Stimulated activated CD4-positive, alpha-beta T cell treated with anti-CD3 and anti-CD28 coated beads, Interleukin-4, amount 100 ng/mL, for 4 hours (primary cell): Measurements from ENCODE around the gene WDFY2.
"Not testable (repeated sequence)": the region's sequence is repeated elsewhere in the genome, so short reads cannot be mapped to it uniquely, and the experiment has no call there.

Experiments
- DNase-seq, 2 experiments: peaks; one replicate each; pipeline ENCODE4 v3.0.0-alpha.2; 2020

The WDFY2 gene, protein sequence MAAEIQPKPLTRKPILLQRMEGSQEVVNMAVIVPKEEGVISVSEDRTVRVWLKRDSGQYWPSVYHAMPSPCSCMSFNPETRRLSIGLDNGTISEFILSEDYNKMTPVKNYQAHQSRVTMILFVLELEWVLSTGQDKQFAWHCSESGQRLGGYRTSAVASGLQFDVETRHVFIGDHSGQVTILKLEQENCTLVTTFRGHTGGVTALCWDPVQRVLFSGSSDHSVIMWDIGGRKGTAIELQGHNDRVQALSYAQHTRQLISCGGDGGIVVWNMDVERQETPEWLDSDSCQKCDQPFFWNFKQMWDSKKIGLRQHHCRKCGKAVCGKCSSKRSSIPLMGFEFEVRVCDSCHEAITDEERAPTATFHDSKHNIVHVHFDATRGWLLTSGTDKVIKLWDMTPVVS

DNA sequence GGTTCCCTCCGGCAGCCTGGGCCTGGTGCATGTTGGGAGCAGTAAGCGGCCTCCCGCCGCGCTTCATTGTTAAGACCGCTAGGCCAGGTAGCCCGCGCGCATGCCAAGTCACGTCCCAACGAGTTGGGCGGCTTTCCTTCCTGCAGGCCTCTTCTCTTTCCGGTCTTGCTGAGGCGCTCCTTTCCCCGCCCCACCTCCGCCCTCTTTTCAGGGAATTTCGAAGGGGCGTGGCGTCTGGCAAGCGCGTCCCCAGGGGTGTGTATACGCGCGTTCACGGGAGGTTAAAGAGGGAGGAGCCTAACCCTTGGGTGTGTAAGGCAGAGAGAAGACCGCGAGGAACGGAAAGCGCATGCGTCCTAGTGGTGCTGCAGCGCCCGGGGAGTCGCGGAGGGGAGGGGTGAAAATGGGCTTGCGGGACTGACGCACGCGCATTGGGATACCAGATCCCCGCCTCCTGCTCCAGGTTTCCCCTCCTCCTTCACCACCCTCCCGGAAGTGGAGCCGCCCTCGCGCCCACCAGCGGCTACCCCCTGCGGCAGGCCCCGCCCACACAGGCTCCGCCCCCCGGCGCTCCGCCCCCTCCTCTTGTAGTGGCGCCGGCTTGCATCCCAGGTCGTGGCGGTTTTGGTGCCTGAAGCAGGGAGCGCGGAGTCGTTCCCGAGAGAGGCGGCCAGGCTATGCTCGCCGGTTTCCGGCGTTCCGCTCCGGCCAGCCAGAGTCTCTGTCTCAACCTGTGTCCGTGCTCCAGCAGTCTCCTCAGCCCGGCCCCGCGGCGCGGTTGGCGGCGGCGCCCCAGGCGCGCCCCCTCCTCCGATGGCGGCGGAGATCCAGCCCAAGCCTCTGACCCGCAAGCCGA lies at the start of gene WDFY2:
WDFY2 (plus strand) TSS at position 588 of the 856 bp plus-strand sequence; CDS start at position 814, 226 bp downstream.
- DNase-seq = peak; percentile 99 to 100

DNA sequence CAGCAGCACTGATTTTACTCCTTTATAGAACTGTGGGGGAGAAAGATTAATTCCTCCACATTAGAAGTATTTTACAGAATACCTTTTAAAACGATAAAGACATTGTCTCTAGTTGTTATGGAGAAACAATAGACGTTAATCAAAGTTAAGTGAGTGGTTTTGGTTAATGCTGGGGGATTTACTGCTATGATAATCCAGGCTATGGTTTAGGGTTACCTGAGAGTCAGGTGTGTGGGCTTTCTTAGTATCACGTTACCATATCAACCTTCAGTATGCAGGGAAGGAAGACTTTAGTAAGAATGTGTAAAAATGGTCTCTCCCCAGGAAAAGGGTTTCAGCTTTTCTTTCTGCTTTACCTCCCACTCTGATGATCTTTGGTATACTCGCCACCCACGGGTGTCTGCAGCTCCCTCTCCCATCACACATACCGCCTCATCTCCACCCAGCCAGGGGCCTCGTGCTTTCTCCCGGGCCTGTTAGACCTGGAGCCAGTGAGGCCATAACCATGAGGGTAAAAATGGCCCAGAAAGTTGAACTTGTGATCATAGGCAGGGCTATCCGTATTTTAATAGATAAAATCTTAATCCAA lies 45.6 kb upstream of the WDFY2 start:
- no peak for DNase-seq

DNA sequence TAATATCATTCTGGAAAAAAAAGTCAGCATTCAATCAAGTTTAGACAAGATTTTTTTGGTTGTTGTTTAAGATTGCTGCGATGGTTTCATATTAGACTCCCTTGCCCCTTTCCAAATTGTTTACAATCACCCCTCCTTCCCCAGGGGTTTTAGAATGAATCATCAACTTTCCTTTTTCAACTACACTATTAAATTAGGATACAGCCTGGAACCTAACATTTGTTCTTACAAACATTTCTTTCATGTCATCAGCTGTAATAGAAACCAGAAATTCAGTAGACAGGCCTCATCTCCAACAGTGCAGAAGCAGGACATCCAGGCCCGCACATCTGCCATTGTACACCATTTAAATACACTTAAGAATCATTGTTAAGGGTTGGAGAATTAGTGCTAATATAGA lies 44.4 kb upstream of the WDFY2 start:
- no peak for DNase-seq

DNA sequence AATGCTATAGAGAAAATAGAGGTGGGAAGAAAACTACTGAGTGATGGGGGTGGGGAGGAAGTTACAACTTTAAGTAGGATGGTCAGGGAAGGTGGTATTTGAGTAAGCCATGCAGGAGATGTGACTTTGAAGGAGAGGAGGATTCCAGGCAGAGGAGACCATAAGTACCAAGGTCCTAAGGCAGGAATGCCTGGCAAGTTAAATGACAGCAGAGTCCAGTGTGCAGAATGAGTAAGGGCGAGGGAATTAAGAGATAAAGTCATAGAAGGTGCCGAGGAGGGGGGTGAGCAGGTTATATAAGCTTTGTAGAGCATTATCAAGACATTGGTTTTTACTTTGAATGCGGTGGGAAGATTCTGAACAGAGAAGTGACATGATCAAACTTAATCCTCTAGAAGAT lies 43.2 kb upstream of the WDFY2 start:
- no peak for DNase-seq

DNA sequence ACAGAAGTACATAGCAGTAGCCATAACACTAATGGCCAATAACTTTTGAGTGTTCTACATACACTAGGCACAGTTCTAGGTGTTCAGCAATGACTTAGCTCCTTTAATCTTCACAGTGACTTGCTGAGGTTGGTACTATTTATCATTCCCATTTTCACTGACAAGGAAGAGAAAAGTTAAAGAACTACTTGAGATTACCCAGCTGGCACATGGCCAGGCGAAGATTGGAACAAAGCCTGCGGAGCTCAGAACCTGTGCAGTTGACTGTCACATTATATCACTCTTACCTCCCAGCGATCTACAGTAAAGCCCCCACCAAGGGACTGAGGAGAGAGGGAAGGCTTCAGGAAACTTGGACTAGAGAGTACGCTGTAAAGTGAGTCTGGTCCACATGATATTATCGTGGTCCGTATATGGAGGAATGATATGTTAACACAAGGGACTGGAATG lies 42.4 kb upstream of the WDFY2 start:
- DNase-seq = no peak

DNA sequence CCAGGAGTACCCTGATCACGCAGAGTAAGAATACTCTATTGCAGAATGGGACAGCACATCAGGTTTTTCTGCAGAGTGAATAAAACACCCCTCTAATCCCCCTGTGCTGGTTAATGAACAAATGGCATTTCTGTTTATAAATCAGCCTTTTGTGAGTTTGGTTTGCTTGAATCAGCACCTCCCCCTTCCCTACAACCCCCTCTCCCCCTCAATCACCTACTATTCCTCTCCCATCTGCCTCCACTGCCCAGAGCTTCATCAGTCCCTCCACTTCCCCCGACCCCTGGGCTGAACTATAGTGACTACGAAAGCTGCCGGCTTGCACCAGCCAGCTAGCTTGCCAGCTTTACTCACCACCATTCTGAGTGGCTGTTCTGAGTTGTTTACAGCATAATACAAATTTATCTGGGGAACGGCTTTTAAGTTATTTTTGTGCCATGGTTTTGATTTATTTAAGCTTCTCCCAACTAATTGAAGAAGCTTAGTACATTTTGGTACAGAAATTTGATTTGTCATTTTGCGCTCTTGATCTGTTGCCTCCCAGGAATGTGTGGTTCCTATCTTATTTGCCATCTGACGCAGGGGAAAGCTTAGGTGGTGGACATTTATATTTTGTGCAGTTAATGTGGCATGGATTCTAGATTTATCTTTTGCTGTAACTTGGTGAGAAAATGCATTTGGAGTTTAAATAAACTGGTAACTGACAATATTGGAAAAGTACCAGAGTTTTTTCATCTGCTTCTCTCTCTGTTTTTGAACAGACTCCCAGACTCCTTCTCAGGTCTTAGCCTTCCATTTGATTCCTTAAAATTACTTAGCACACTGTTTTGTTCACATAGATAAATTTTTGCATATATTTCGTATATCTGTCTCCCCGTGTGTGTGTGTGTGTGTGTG lies 41.7 kb upstream of the WDFY2 start:
- DNase-seq = no peak

DNA sequence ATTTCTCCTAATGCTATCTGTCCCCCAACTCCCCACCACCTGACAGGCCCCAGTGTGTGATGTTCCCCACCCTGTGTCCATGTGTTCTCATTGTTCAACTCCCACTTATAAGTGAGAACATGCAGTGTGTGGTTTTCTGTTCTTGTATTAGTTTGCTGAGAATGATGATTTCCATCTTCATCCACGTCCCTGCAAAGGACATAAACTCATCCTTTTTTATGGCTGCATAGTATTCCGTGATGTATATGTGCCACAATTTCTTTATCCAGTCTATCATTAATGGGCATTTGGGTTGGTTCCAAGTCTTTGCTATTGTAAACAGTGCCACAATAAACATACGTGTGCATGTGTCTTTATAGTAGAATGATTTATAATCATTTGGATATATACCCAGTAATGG lies 38.8 kb upstream of the WDFY2 start:
- not testable (repeated sequence) for DNase-seq

DNA sequence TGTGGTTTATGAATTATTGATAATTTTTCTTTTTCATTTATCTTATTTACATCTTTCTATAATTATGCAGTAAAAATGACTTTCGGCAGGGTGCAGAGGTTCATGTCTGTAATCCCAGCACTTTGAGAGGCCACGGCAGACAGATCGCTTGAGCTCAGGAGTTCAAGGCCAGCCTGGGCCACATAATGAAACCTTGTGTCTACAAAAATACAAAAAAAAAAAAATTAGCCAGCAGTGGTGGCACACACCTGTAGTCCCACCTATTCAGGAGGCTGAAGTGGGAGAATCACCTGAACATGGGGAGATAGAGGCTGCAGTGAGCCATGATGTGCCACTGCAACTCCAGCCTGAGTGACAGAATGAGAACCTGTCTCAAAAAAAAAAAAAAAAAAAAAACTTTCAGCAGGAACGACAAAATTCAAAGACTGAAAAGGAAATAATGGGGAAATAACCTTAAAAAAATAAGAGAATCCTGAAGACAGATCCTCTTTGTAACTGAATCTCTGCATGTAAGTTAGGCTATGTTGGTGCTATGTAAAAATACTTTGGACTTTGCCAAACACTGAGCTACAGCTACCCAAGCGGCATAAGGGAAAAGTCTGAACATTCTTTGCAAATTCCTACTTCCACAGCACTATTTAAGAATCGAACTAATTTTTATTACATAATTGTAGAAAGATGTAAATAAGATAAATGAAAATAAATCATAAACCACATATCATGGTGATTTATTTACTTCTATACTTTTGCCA lies 36.7 kb upstream of the WDFY2 start:
- DNase-seq = no peak

DNA sequence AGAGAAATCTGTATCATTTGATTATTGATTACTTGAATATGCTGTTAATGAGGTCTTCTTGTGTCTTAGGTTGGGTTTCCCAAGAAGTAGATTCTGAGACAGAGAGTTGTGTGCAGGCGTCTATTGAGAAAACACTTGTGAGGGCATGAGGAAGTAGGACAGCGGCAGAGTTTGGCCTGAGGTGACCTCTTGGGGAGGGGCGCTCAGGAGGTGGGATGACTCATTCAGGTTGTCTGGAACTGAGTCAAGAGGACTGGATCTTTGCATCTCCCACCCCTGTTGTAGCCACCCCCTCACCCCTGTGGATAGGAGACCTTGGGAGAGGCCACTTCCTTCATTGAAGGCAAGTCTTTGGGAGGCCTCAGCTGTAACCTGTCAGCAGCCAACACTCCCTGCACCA lies 35.2 kb upstream of the WDFY2 start:
- DNase-seq = no peak

DNA sequence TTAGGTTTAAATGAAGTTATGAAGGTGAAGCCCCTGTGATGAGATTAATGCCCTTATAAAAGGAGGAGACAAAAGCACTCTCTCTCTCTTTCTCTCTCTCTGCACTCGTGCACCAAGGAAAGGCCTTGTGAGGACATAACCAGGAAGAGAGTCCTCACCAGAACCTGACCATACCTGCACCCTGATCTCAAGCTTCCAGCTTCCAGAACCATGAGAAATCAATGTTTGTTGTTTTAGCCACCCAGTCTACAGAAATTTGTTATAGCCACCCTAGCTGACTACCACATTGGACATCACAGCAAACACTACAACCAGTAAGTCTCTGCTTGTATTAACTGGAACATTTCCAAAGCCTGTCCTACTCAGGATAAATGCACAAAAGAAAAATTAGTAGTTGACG lies 34.7 kb upstream of the WDFY2 start:
- DNase-seq = no peak

DNA sequence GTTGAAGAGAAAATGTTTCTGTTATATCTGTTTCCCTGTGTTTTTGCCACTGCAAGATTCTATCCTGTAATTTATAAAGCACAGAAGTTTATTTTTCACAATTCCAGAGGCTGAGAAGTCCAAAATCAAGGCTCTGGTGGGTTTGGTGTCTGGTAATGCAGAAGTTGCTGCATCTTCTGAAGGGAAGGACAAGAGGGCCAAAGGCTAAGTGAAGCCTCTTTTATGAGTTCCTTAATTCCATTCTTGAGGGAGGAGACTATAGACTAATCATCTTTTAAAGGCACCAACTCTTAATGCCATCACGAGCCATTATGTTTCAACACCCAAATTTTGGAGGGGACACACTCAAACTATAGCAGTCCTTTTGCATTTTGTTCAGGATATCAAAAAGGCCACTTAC lies 34.1 kb upstream of the WDFY2 start:
- no peak for DNase-seq

DNA sequence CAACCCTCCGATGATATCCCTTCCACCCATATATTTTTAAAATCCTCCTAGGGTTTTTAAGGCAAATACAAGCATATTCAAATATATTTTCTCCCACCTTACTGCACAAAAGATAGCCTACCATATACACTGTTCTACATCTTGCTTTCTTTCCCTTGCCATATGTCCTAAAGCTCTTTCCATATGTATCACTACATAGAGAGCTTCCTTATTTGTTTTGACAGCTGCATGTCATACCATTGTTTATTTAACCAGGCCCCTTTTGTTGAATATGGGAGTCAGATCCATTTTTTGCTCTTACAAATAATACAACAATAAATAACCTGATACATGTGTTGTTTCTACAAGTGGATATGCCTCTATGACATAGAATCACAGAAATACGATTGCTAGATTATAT lies 32.8 kb upstream of the WDFY2 start:
- no peak for DNase-seq

DNA sequence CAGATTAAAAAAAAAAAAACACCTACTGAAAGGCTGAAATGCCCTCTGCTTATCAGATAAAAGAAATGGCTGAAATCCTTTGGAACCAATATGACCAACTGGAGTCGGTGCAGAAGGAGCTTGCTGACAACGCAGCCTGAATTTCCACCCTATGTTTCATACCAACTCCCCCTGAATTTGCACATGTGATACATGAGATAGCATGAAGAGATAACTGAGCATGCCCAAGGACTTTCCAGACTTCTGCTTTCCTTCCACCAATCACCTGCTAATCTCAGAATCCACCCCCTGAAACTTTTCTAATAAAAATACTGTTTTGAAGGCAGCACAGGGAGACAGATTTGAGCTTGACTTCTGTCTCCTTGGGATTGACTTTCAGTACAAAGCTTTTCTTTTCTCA lies 32.2 kb upstream of the WDFY2 start:
- no peak for DNase-seq

DNA sequence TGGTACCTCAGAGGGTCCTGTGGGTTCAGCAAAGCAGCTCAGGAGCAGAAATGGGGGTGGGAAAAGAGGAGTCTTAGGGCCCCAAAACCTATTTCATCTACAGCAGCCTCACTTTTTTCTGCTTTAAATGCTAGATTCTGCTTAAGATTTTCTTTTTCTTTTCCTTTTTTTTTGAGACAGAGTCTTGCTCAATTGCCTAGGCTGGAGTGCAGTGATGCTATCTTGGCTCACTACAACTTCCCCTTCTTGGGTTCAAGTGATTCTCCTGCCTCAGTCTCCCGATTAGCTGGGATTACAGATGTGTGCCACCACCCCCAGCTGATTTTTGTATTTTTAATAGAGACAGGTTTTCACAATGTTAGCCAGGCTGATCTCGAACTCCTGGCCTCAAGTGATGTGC lies 30.7 kb upstream of the WDFY2 start:
- no peak for DNase-seq

DNA sequence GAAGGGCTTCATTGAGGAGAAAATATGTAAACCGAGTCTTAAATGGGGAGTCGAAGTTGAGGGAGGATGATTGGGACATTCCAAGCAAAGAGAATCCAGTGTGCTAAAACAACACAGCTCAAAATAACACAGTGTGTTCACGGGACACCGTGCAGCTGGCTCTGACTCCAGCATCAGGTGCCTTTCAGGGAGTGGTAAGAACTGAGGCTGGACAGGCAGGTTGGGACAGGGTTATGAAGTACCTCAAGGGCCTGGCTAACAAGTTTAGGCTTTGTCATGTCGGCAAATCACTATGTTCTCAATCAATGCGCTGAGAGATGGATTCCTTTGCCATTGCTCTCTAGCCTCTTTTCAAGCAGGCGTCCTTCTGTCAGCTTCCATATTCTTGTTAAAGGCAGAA lies 27.5 kb upstream of the WDFY2 start:
- no peak for DNase-seq

DNA sequence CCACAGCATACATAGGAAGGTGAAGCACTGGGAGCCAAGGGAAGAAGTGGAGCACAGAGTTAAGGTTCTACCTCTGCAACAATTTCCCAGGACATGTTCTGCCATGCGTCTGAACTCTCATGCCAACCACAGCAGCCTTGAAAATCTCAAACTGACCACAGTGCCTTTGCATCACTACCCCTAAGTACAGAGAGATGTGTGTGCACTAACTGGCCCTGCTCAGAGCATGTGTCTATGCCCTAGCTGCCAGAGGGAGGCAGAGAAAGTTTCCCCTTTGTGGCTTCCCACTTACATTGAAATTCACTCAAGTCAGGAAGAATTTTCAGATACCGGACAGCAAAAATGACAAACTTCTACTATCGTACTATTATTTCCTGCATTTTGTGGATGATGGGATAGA lies 26.8 kb upstream of the WDFY2 start:
- DNase-seq = no peak

DNA sequence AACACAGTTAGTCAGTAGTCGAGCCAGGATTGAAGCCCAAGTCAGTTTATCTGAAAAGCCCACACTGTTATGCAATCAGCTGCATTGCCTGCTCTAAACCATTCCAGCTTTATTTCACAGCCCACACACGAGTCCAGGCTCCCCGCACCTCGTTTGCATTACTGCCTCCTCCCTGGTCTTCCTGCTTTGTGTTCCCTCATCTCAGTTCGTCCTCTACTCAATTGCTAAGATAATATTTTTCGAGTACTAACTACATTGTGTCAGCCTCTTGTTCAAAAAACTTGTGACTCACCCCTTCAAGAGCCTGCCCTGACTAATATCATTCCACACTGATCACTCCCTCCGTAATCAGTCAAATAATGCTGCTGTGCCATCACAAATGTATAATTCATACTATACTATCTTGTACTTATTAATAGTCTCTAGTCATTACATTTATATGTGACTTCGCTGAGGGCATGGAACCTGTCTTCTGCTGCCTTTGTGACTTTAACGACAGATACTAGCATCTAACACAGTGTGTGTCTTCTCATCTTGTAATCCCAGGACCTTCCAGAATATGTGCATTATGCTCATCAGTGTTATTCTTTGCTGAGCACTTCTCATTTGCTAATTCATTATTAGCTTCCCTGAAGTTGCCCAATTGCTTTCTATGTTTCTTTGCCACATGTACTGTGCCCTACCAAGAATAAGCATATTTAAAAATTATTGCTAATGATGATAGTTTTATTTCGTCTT lies 26.2 kb upstream of the WDFY2 start:
- no peak for DNase-seq

DNA sequence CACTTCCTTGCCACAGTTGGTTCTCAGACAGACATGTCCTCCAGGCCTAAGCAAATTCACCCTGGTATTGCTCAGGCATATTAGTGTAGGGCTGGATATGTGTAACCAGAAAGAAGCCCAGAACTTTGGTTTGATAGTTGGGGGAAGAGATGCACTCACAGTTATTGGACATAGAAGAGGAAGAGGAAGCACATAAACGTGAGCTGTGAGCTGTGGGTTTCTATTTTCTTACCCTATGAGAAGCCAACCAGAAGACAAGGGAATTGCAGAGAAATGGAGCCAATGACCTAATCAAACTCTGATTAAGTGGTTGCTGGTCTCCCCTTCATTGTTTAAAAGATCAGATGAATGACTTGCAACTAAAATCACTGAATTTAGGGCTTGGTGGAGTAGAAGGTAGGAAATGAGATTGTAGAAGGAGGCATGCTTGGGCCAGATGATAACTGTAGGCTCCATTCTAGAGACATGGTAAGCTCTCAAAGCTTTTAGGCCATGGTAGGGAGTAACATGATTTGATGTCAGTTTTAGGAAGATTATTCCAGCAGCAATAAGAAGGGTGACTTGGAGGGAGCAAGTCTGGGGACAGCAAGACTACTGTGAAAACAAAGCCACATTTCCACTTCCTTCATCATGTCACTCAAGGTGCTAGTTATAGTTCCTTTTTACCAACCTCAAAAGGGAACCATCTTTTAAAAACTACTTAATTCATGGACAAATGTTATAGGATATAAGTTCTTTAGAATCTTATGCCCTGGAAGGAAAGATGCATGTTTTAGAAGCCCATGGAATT lies 24.1 kb upstream of the WDFY2 start:
- DNase-seq = no peak

DNA sequence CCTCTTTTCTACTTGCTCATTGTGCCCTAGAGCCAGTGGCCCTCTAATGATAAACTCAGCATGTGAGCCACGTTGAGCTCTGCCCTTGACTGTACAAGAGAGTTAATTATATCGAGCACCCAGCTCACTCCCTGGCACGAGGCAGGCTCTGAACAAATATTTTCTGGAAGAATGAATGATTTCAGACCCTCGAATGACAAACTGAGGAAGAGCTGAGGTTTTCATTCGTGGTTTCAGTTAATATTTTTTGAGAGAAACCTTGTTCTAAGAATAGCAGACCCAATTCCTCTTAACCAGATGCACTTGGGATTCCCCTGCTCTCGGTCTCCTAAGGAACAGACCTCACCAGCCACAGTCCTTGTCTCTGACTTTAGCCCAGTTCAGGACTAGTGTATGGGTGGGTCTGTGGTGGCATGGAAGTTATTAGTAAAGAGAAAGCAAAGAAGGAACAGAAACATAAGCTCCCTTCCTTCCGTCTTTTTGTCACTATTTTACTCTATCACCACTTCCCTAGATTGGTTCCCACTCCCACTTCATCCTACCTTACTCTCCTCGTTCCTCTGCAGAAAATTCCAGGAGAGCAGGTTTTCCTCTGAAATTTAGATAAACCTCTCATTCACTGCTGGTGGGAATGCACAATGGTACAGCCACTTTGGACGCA lies 22.1 kb upstream of the WDFY2 start:
- DNase-seq = no peak

DNA sequence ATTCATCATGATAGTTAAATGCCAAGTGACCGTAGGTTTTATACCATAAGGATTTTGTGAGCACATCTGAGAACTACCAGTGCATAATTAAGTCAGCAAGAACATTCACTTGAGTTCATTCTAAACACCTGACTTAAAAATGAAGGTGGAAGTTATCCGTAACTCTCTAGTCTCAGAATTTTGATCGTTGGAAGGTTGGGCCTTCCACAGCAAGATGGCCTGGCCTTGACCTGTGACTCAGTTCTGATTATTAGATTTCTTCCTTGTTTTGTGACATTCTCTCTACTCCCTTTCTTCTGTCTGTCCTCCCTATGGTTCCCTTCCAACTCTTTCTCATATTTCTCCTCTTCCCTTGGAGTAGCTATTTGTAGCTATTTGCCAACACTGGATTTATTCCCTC lies 20.0 kb upstream of the WDFY2 start:
- DNase-seq = no peak
